Neural progenitor cell (in vitro differentiated cells): ENCODE measurements around the gene DSG1. TPM values are rescaled to one million over a fixed set of nuclear protein-coding genes. Genes with fewer than 3 reads are reported as not detected.
"Not testable (repeated sequence)": the region's sequence is repeated elsewhere in the genome, so short reads cannot be mapped to it uniquely, and the experiment has no call there.

Experiments
- DNase-seq: peaks from one replicate; pipeline ENCODE4 v3.0.0-alpha.2; 2016; ENCODE audit warnings: low spot score
- H2AFZ ChIP-seq: fragments of 200-600 bp; sonication (generic); replicated peaks from 2 replicates; pipeline ENCODE4 v1.6.1; 2016; ENCODE audit warnings: antibody characterized with exemption
- H3F3A ChIP-seq: fragments of 200-600 bp; sonication (generic); 2 replicates; pipeline ENCODE4 v1.6.1; 2016; ENCODE audit warnings: antibody characterized with exemption, low read depth
- H3K27ac ChIP-seq: fragments of 200-600 bp; sonication (generic); 2 replicates; pipeline ENCODE4 v1.5.1; 2016; ENCODE audit warnings: mild to moderate bottlenecking
- H3K27me3 ChIP-seq: fragments of 200-600 bp; sonication (generic); 2 replicates; pipeline ENCODE4 v1.6.1; 2016; ENCODE audit warnings: mild to moderate bottlenecking, moderate library complexity
- H3K36me3 ChIP-seq: fragments of 200-600 bp; sonication (generic); 2 replicates; pipeline ENCODE4 v1.5.1; 2016
- H3K4me1 ChIP-seq: fragments of 200-600 bp; sonication (generic); 2 replicates; pipeline ENCODE4 v1.6.1; 2016; ENCODE audit warnings: mixed run types
- H3K4me2 ChIP-seq: fragments of 200-600 bp; sonication (generic); 2 replicates; pipeline ENCODE4 v1.6.1; 2016
- H3K4me3 ChIP-seq: fragments of 200-600 bp; sonication (generic); 2 replicates; pipeline ENCODE4 v1.5.1; 2016
- H3K79me2 ChIP-seq: fragments of 200-600 bp; sonication (generic); 2 replicates; pipeline ENCODE4 v1.6.1; 2016; ENCODE audit warnings: low read depth
- H3K9ac ChIP-seq: fragments of 200-600 bp; sonication (generic); 2 replicates; pipeline ENCODE4 v1.6.1; 2016
- H3K9me3 ChIP-seq: fragments of 200-600 bp; sonication (generic); 2 replicates; pipeline ENCODE4 v1.5.1; 2016; ENCODE audit warnings: low read depth
- H4K20me1 ChIP-seq: fragments of 200-600 bp; sonication (generic); 2 replicates; pipeline ENCODE4 v1.6.1; 2016; ENCODE audit warnings: low read depth
- H3K27ac Mint-ChIP-seq: 3 replicates; pipeline ENCODE4 v1.8.0; 2021; ENCODE audit warnings: mixed read lengths
- H3K27me3 Mint-ChIP-seq: 2 replicates; pipeline ENCODE4 v1.8.0; 2022; ENCODE audit warnings: low read depth, mild to moderate bottlenecking, inconsistent platforms, moderate library complexity, mixed read lengths; ENCODE audit not compliant: insufficient read depth
- H3K36me3 Mint-ChIP-seq: 3 replicates; pipeline ENCODE4 v1.8.0; 2021; ENCODE audit warnings: mixed read lengths
- H3K4me1 Mint-ChIP-seq: 3 replicates; pipeline ENCODE4 v1.8.0; 2021; ENCODE audit warnings: mixed read lengths
- H3K4me3 Mint-ChIP-seq: 3 replicates; pipeline ENCODE4 v1.8.0; 2021; ENCODE audit warnings: mild to moderate bottlenecking, moderate library complexity, mixed read lengths
- H3K9me3 Mint-ChIP-seq: 3 replicates; pipeline ENCODE4 v1.8.0; 2020; ENCODE audit warnings: mixed read lengths
- EZH2 ChIP-seq: fragments of 200-600 bp; sonication (generic); IDR thresholded peaks from 2 replicates; pipeline ENCODE4 v1.6.1; 2017; ENCODE audit warnings: antibody characterized with exemption, mild to moderate bottlenecking, moderate library complexity
- EZH2phosphoT487 ChIP-seq: fragments of 200-600 bp; sonication (generic); IDR thresholded peaks from 2 replicates; pipeline ENCODE4 v1.6.1; 2017; ENCODE audit warnings: antibody characterized with exemption
- total RNA-seq: library from RNA; depleted of rRNA; stranded (reverse); fragments of >200 nt; gene quantifications from 2 replicates; pipeline ENCODE4 v1.2.3, GENCODE V29; 2015; ENCODE audit warnings: low replicate concordance
- TF ChIP-seq, protein P1 (sequence below): fragments of 200-600 bp; sonication (generic); IDR thresholded peaks from 2 replicates; pipeline ENCODE4 v1.5.1; 2017; ENCODE audit warnings: antibody characterized with exemption, mild to moderate bottlenecking

DSG1 gene
- total RNA-seq, 1 donor from 2014 or later = not detected

DNA sequence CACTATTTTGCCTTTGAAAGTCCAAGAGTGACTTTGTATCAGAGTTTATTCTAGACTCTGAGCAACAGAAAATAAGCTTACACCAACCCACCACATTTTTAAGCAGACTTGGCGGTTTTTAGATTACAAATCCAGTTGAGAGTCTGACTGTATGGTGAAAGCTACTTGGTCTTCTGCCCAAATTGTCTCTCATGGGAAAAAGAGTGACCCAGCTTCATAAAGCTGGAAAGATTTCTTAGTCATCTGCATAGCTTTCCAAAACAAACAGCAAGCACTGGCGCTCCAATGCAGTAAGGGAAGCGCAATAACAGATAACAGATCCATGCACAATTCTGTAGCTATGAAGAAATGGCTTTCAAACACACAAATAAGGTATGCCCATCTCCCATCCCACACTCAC is 7.1 kb downstream of the DSG1 start:
- no peaks in the 10 kb centered on the region for H3K27me3 ChIP-seq
- H3K4me1 Mint-ChIP-seq = no peaks in the 10 kb centered on the region
- H4K20me1 ChIP-seq = no peaks in the 10 kb centered on the region
- no peak overlapping the region for H3K4me2 ChIP-seq
- no peaks in the 10 kb centered on the region for H3K9me3 Mint-ChIP-seq
- no peaks in the 10 kb centered on the region for H3K27me3 Mint-ChIP-seq
- H3K9me3 ChIP-seq = no peaks in the 10 kb centered on the region
- no peak overlapping the region for H3K27ac ChIP-seq
- no peaks in the 10 kb centered on the region for H3K4me1 ChIP-seq
- peak overlapping the region; percentile 13 for H2AFZ ChIP-seq
- H3K9ac ChIP-seq = no peak overlapping the region
- TF ChIP-seq EZH2 (no peak), EZH2phosphoT487 (no peak)
- TF ChIP-seq, protein P1, sequence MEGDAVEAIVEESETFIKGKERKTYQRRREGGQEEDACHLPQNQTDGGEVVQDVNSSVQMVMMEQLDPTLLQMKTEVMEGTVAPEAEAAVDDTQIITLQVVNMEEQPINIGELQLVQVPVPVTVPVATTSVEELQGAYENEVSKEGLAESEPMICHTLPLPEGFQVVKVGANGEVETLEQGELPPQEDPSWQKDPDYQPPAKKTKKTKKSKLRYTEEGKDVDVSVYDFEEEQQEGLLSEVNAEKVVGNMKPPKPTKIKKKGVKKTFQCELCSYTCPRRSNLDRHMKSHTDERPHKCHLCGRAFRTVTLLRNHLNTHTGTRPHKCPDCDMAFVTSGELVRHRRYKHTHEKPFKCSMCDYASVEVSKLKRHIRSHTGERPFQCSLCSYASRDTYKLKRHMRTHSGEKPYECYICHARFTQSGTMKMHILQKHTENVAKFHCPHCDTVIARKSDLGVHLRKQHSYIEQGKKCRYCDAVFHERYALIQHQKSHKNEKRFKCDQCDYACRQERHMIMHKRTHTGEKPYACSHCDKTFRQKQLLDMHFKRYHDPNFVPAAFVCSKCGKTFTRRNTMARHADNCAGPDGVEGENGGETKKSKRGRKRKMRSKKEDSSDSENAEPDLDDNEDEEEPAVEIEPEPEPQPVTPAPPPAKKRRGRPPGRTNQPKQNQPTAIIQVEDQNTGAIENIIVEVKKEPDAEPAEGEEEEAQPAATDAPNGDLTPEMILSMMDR = no peak
- no peak overlapping the region for H3K4me3 Mint-ChIP-seq
- H3K4me3 ChIP-seq = no peak overlapping the region
- no peak overlapping the region for H3K27ac Mint-ChIP-seq
- H3K36me3 ChIP-seq = no peaks in the 10 kb centered on the region
- no peak for DNase-seq
- no peaks in the 10 kb centered on the region for H3K79me2 ChIP-seq
- no peaks in the 10 kb centered on the region for H3K36me3 Mint-ChIP-seq
- H3F3A ChIP-seq = no peaks in the 10 kb centered on the region

DNA sequence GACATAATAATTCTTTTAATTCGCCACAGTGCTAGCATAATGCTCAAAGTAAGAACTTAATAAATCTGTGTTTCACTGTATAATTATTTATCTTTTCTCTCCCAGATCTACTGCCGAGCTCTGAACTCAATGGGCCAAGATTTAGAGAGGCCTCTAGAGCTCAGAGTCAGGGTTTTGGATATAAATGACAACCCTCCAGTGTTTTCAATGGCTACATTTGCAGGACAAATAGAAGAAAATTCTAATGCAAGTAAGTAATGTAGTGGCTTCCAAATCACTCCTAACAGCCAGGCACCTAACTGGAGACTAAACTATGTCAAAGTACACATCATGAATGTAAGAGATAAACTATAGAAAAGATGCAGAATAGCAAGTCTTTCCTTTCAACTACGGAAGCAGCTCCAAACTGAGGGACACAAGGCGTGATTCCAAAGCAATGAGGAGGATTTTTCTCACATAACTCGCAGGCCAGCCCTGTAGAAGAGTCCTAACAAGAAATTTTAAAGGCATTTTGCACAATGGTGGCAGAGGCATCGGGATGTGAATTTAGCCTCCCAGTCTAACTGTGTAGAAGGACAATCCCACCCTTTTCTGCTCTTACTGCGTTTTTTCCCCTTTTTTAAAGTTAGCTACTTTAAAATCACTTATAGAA is 12.0 kb downstream of the DSG1 start:
- Histone ChIP-seq H3K4me3 (no peak overlapping the region), H3K9me3 (no peaks in the 10 kb centered on the region), H3K27me3 (no peaks in the 10 kb centered on the region), H3K36me3 (no peaks in the 10 kb centered on the region), H3K4me1 (no peaks in the 10 kb centered on the region), H3K4me2 (no peak overlapping the region), H2AFZ (peak overlapping the region; percentile 80), H3K9ac (no peak overlapping the region), H4K20me1 (no peaks in the 10 kb centered on the region), H3K79me2 (no peaks in the 10 kb centered on the region), H3F3A (no peaks in the 10 kb centered on the region), H3K27ac (no peak overlapping the region)
- DNase-seq = no peak
- Mint-ChIP-seq H3K27ac (no peak overlapping the region), H3K4me1 (no peaks in the 10 kb centered on the region), H3K36me3 (no peaks in the 10 kb centered on the region), H3K4me3 (no peak overlapping the region), H3K9me3 (no peaks in the 10 kb centered on the region), H3K27me3 (no peaks in the 10 kb centered on the region)
- TF ChIP-seq, protein P1 = no peak
- TF ChIP-seq EZH2 = no peak
- no peak for TF ChIP-seq EZH2phosphoT487

DNA sequence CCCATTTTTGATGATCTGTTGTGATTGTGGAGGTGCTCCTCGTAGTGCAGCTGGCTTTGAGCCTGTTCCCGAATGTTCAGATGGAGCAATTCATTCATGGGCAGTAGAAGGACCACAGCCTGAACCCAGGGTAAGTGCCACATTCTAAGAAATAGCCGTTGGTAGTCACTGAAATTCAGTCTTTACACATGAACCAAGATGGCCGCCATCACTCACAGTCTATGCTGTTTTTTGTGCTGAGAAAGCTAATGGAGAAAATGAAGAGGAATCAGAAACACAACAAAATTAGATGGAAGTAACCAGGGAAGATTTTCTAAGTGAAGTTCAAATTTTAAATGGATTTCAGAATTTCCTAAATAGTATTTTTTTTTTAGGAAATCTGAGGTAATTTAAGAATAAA is 25.5 kb downstream of the DSG1 start:
- H3K27ac Mint-ChIP-seq = no peak overlapping the region
- Histone ChIP-seq H3K79me2 (no peaks in the 10 kb centered on the region), H3K27ac (no peak overlapping the region), H3K4me3 (no peak overlapping the region), H3K4me1 (no peaks in the 10 kb centered on the region), H3F3A (no peaks in the 10 kb centered on the region), H3K9ac (no peak overlapping the region), H2AFZ (peak overlapping the region; percentile 95), H3K36me3 (no peaks in the 10 kb centered on the region), H4K20me1 (no peaks in the 10 kb centered on the region), H3K9me3 (no peaks in the 10 kb centered on the region), H3K27me3 (no peaks in the 10 kb centered on the region), H3K4me2 (no peak overlapping the region)
- DNase-seq = no peak
- no peak for TF ChIP-seq EZH2phosphoT487
- TF ChIP-seq, protein P1 = no peak
- no peak for TF ChIP-seq EZH2
- no peaks in the 10 kb centered on the region for H3K36me3 Mint-ChIP-seq
- H3K9me3 Mint-ChIP-seq = no peaks in the 10 kb centered on the region
- H3K27me3 Mint-ChIP-seq = peaks cover 2% of the 10 kb centered on the region
- H3K4me3 Mint-ChIP-seq = no peak overlapping the region
- no peaks in the 10 kb centered on the region for H3K4me1 Mint-ChIP-seq

DNA sequence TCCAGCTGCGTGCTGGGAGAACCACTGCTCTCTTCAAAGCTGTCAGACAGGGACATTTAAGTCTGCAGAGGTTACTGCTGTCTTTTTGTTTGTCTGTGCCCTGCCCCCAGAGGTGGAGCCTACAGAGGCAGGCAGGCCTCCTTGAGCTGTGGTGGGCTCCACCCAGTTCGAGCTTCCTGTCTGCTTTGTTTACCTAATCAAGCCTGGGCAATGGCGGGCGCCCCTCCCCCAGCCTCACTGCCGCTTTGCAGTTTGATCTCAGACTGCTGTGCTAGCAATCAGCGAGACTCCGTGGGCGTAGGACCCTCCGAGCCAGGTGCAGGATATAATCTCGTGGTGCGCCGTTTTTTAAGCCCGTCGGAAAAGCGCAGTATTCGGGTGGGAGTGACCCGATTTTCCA is 35.4 kb downstream of the DSG1 start:
- H3K27ac ChIP-seq, H3K4me2 ChIP-seq, H3K4me3 ChIP-seq, H3K9me3 ChIP-seq, H4K20me1 ChIP-seq, H3K9me3 Mint-ChIP-seq, H3K79me2 ChIP-seq, H3K27me3 Mint-ChIP-seq, H3F3A ChIP-seq, H3K27ac Mint-ChIP-seq, DNase-seq, H3K27me3 ChIP-seq, H2AFZ ChIP-seq, H3K4me1 Mint-ChIP-seq, H3K4me1 ChIP-seq, H3K4me3 Mint-ChIP-seq, H3K36me3 ChIP-seq, H3K36me3 Mint-ChIP-seq, H3K9ac ChIP-seq: not testable (repeated sequence)
